ENCODE measurements around the gene CCDC28A.

- TF ChIP-seq CTCF (conservative IDR thresholded peaks at IDR 0.05; ENCODE audit: low read depth, low read length) (no peak), EZH2 (IDR thresholded peaks at IDR 0.05; ENCODE audit: borderline replicate concordance, low read depth, low read length, poor library complexity, severe bottlenecking) (no peak)
These were observed 4.8 kb downstream of the CCDC28A start for GRCh38 chr6:138778331-138778730.
